ENCODE results near the gene LHPP. TPM values are rescaled to one million over a fixed set of nuclear protein-coding genes. Genes with fewer than 3 reads are reported as not detected.

The LHPP gene
- total RNA-seq, 4 donors from 2014 or later = 9.3 to 20.5 (median 14.5) TPM

DNA sequence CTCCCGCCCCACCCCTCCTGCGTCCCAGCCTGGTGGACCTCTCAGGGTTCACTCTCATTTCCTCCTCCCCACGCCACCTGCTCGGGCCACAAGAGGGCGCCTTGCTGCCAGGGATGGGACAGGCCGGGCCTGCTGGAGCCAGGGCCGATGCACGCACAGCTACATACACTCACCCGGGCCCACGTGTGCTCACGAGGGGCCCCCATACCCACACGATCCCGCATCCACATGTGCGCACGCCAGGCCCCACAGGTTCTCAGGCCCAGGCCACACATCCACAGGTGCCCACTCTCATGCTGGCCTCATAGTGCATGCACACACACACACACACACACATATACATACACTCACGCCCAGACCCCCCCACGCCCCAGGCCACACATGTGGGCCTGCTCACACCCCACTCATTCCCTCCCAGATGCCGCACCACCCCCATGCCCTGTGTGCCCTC, 68.6 kb downstream of the LHPP start:
- TF ChIP-seq, protein P1, sequence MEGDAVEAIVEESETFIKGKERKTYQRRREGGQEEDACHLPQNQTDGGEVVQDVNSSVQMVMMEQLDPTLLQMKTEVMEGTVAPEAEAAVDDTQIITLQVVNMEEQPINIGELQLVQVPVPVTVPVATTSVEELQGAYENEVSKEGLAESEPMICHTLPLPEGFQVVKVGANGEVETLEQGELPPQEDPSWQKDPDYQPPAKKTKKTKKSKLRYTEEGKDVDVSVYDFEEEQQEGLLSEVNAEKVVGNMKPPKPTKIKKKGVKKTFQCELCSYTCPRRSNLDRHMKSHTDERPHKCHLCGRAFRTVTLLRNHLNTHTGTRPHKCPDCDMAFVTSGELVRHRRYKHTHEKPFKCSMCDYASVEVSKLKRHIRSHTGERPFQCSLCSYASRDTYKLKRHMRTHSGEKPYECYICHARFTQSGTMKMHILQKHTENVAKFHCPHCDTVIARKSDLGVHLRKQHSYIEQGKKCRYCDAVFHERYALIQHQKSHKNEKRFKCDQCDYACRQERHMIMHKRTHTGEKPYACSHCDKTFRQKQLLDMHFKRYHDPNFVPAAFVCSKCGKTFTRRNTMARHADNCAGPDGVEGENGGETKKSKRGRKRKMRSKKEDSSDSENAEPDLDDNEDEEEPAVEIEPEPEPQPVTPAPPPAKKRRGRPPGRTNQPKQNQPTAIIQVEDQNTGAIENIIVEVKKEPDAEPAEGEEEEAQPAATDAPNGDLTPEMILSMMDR (IDR thresholded peaks at IDR 0.05; ENCODE audit: low read depth) = no peak

DNA sequence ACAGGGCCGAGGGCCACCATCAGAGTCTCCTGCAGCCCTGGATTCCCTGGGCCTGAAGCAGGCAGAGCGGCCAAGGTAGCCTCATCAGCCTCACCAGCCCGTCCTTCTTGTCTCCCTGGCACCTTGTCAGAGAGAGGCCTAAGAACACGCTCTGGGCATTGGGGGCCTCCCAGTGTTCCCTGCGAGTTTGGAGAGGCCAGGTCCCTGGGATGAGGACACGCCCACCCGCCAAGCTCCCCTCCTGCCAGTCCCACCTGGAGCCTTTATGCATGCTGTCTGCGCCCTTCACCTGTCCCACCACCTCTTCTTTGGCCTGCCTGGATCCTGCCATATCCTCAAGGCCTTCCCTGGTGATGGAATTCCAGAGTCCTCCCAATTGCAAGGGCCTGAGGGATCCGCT, 69.2 kb downstream of the LHPP start:
- TF ChIP-seq, protein P1 (IDR thresholded peaks at IDR 0.05; ENCODE audit: low read depth) = no peak

DNA sequence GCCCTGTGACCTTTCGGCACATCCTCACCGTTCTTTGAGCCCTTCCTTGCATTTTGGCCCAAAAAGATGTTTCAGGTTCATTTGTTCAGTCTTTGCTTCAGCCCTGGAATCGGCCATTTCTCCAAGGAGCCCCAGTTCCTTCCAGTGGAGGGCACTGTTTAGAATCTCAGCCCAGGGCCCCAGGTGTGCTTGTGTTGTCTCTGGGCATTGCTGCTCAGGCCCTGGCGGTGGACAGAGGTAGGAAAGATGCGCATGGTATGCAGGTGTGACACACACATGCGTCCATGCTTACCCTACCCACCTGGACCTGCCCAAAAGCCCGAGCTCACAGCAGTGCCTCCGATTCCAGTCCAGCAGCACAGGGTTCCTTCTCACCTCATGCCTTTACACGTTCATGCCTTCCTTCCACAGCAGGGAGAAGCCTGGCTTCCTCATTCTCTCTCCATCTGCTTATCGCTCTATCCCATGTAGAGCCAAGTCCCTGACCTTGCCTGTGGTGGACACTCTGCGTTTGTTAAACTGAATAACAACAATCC, 70.6 kb downstream of the LHPP start:
- TF ChIP-seq, protein P1 (IDR thresholded peaks at IDR 0.05; ENCODE audit: low read depth) = no peak

DNA sequence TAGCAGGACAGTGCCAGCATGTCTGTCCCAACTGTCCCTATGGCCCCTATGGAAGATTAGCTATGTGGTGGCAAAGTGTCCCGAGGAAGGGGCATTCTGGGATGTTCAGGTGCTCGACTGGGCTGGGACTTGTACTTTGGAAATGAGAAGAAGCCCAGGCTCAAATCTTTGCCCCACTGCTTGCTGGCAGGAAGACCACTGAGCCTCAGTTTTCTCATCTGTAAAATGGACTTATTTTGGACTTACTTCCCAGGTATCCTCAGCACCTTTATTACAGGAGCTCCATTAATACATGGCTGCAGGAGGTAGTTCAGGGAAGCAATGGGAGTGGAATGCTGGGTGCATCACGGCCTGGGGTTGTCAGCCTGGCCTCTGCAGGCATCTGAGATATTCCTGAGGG, 71.2 kb downstream of the LHPP start:
- TF ChIP-seq, protein P1 (IDR thresholded peaks at IDR 0.05; ENCODE audit: low read depth) = no peak

DNA sequence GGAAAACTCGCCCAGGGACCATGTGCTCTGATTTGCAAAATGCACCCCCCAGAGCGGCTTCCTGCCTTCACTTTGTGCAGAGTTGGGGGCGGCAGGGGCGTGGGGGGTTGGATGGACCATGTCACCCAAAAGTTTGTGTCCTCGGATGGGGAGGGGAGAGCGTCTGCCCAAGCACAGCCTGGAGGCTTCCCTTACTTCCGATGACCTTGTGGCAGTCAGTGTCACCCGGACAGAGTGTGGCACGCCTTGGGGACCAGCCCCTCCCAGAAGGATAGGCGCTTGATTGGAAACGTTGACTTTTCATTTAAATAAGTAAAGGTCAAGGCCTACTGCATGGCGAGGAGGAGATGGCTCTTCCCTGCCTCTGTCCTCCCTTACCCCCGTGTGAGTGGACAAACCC, 71.6 kb downstream of the LHPP start:
- TF ChIP-seq, protein P1 (IDR thresholded peaks at IDR 0.05; ENCODE audit: low read depth) = no peak

DNA sequence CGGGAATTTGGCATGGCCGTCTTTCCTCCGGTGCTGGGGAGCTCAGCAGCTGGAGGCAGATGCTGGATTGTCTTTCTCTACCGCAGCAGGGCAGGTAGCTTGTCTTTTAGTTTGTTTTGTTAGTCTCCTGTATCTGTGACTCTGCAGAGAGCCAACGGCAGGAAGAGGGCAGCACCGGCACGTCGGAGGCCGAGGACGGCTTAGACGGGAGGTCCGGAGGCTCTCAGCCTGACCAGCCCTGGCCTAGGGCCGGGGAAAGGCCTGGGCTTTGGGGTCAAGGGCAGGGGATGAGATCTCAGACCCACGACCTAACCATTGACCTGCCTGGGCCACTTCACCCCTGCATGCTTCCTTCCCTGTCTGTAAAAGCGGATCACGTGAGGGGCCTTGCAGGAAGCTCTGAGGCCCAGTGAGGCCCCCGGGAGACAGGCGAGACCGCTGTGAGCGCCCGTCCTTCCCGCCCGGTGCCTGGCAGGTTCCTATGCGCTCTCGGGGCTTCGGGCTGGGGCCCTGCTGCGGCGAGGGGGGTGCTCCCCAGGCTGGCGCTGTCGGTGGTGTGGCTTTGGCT, 72.7 kb downstream of the LHPP start:
- TF ChIP-seq, protein P1 (IDR thresholded peaks at IDR 0.05; ENCODE audit: low read depth) = no peak

DNA sequence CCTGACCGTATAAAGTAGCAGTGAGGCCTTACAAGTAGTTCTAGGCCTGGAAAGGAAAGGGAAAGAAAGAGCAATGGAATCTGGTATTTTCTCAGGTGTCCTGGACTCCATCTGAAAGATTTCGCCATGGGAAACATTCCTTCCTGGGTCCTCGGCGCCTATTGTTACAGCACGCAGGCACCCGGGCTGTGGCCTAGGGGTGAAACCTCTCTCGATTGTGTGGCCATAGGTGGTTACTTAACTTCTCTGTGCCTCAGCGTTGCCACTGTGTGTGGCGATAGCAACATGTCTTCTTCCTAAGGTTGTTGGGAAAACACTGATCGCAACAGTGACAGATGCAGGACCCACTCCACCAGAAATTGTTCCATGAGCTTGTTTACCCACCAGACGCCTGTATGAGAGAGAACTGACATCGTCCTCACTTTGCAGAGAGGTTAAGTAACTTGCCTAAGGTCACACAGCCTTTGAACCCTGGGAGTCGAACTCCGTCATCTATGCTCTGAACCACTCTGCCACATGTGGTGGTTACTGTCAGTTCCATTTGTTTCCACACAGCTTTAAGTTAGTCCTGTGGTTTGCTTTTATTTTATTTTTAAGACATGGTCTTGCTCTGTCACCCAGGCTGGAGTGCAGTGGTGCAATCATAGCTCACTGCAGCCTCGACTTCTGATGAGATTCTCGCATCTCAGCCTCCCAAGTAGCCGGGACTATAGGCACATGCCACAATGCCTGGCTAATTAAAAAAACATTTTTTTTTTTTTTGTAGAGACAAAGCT, 73.4 kb downstream of the LHPP start:
- TF ChIP-seq, protein P1 (IDR thresholded peaks at IDR 0.05; ENCODE audit: low read depth) = no peak
